Epithelial cell of esophagus (primary cell): Measurements from ENCODE around the gene HEXA.
A peak's percentile ranks its signal among the peaks of the same experiment; 100 is the strongest.

Source experiments
- DNase-seq: peaks from one replicate; pipeline ENCODE4 v3.0.0; 2010; ENCODE audit warnings: low read depth
- H3K4me3 ChIP-seq: 2 replicates; pipeline ENCODE4 v1.5.1; 2011; ENCODE audit warnings: mild to moderate bottlenecking, low read length, control low read depth
- TF ChIP-seq, protein P1 (sequence below): IDR thresholded peaks from 2 replicates; pipeline ENCODE4 v1.5.1; 2011; ENCODE audit warnings: low read depth, mild to moderate bottlenecking, low read length, control low read depth, inconsistent platforms; ENCODE audit not compliant: insufficient read depth; ENCODE audit errors: missing control alignments

Gene HEXA

GRCh38 chr15:72358650-72359171 lies 17.1 kb downstream of the HEXA start:
- TF ChIP-seq, protein P1, sequence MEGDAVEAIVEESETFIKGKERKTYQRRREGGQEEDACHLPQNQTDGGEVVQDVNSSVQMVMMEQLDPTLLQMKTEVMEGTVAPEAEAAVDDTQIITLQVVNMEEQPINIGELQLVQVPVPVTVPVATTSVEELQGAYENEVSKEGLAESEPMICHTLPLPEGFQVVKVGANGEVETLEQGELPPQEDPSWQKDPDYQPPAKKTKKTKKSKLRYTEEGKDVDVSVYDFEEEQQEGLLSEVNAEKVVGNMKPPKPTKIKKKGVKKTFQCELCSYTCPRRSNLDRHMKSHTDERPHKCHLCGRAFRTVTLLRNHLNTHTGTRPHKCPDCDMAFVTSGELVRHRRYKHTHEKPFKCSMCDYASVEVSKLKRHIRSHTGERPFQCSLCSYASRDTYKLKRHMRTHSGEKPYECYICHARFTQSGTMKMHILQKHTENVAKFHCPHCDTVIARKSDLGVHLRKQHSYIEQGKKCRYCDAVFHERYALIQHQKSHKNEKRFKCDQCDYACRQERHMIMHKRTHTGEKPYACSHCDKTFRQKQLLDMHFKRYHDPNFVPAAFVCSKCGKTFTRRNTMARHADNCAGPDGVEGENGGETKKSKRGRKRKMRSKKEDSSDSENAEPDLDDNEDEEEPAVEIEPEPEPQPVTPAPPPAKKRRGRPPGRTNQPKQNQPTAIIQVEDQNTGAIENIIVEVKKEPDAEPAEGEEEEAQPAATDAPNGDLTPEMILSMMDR = no peak
- no peak overlapping the region for H3K4me3 ChIP-seq
- peak; percentile 95 for DNase-seq

GRCh38 chr15:72358121-72358520 lies 17.7 kb downstream of the HEXA start:
- no peak overlapping the region for H3K4me3 ChIP-seq
- TF ChIP-seq, protein P1 = no peak
- DNase-seq = no peak

DNA sequence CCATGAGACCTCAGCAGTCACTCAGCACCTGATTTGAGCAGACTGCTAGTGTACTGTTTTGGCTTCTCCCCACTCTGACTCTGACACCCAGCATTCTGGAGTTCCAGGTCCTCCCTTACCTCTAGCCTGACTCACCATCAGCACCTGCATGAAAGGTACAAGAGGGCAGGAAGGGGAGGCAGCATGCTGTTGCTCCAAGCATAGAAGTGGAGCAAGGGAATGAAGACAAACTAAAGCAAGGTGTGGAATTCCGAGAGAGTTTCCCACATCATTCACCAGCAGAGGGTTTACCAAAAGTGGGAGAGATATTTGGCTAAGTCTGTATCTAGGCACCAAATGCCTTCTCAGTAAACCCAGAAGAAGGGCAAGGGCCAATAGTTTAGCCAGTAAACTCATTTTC lies 21.3 kb downstream of the HEXA start:
- TF ChIP-seq, protein P1 = no peak
- H3K4me3 ChIP-seq = no peak overlapping the region
- DNase-seq = peak; percentile 33

DNA sequence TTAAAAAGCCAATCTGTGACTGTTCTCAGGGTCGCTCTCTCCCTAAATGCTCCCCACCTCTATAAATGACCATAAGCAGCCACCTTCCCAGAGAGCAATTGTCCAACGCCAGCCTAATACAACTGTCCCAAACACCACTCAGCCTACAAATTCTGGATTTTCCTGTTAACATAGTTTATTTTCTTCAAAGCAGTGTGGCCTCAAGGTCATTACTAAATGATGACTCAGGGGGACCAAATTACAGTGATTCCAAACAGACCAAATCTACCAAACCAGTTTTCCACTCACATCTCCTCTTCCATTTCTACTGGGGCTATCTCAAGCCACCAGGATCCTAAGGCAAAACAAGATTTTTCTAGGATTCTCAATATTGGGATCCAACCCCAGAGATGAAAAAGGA lies 22.5 kb downstream of the HEXA start:
- peak; percentile 62 for DNase-seq
- no peak overlapping the region for H3K4me3 ChIP-seq
- TF ChIP-seq, protein P1 = no peak

DNA sequence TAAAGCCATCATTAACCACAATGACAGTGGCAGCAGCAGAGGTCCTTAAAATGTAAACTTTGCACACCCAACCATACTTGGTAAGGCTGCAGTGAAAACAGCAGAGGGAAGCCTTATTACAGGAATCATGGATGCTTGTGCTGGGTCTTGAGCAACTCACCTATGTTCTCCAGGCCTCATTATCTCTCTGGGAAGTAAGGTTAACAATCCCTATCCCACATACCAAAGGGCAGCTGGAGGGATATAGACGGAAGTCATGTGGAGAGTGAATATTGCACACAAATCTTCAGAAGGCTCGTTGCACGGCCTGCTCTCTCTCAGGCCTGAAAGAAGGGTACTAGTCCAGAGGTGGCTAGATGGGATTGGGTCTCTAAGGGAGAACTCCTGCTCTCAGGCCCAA lies 30.0 kb downstream of the HEXA start:
- no peak overlapping the region for H3K4me3 ChIP-seq
- DNase-seq = no peak
- TF ChIP-seq, protein P1 = no peak

DNA sequence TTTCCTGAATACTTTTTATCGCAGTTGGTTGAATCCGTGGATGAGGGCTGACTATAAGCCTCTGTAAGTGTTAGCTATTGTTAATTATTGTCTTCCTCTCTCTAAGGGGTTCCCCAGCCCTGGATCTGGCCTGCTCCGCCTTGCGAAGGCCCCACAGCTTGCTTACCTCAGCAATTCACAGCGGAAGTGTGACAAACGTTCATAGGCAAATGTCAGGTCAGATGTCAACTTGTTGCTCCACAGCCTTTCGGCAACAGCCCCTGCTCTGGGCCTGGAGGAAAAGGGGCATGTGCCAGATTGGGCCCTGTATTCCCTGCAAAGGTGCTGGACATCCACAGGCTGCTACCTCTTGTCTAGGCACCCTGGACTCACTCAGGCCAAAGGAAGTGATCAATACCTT lies 30.5 kb downstream of the HEXA start:
- no peak overlapping the region for H3K4me3 ChIP-seq
- TF ChIP-seq, protein P1 = no peak
- DNase-seq = no peak

DNA sequence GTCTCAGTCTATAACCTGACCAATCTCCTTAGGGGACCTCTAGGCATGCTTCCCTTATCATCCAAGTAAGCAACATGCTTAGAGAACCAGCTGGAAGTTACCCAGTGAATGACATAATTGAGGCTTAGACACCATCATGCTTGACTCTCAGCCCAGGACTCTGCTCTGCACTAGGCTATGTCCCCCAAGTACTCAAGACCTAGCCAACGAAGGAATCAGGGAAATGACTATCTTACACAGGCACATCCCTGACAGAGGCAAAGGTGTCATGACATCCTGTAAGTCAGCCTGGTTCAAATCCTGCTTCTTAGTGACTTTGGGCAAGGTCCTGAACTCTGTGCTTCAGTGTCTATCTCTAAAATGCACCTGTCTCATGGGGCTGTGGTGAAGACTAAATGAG lies 31.2 kb downstream of the HEXA start:
- TF ChIP-seq, protein P1 = no peak
- no peak overlapping the region for H3K4me3 ChIP-seq
- DNase-seq = no peak
